Fibroblast of mammary gland (primary cell): ENCODE results near the gene GCNA.
A peak's percentile ranks its signal among the peaks of the same experiment; 100 is the strongest.
"Not testable (repeated sequence)": the region's sequence is repeated elsewhere in the genome, so short reads cannot be mapped to it uniquely, and the experiment has no call there.

ENCODE experiments used
- DNase-seq: peaks from one replicate; pipeline ENCODE4 v3.0.0-alpha.2; 2010; ENCODE audit warnings: low read depth
- H3K4me3 ChIP-seq: 2 replicates; pipeline ENCODE4 v1.5.1; 2011; ENCODE audit warnings: low read depth, mild to moderate bottlenecking, low read length, moderate library complexity; ENCODE audit not compliant: control insufficient read depth
- CTCF ChIP-seq: conservative IDR thresholded peaks from 2 replicates; pipeline ENCODE4 v1.5.1; 2011; ENCODE audit warnings: low read depth, low read length, inconsistent platforms; ENCODE audit not compliant: control insufficient read depth, insufficient read depth

GCNA gene

GRCh38 chrX:71636438-71637252 lies 58.4 kb downstream of the GCNA start:
- DNase-seq = no peak
- no peak for TF ChIP-seq CTCF
- no peak overlapping the region for H3K4me3 ChIP-seq

DNA sequence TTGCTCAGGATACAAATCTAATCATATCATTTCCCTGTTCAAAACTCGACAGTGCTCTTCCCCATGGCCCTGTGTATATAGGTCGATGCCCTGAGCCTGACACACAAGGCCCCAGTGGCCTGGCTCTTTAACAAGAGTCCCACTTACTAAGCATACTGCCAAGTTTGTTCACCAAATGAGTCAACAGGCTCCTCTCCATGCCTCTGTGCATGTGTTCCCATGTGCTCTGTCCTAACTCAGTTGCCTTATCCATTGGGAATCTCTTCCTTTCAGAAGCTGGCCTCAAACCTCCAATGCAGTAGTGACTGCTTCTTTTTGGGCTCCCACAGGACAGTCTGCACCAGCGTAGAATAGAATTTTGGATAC lies 59.0 kb downstream of the GCNA start:
- no peak for TF ChIP-seq CTCF
- peak; percentile 52 for DNase-seq
- H3K4me3 ChIP-seq = no peak overlapping the region

GRCh38 chrX:71637848-71638247 lies 59.6 kb downstream of the GCNA start:
- no peak for TF ChIP-seq CTCF
- peak; percentile 47 for DNase-seq
- no peak overlapping the region for H3K4me3 ChIP-seq

DNA sequence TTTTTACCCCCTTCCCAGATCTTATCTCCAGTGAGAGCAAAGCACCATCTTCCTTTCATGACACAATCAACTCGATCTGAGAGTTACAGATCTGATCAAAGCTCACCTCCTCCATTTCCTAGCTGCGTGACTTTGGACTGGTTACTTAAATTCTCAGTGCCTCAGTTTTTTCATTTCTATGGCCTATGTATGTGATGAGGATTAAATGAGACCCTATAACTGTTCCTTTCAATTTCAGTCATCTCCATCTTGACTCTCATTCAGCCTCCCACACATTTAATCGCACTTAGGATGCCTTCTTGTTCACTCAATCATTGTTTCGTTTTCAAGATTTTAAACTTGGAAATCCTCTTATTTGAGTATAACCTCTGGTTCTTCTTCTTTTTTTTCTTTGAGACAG lies 60.2 kb downstream of the GCNA start:
- no peak overlapping the region for H3K4me3 ChIP-seq
- no peak for TF ChIP-seq CTCF
- DNase-seq = no peak

GRCh38 chrX:71640002-71640401 lies 61.8 kb downstream of the GCNA start:
- DNase-seq = no peak
- H3K4me3 ChIP-seq = no peak overlapping the region
- TF ChIP-seq CTCF = no peak

DNA sequence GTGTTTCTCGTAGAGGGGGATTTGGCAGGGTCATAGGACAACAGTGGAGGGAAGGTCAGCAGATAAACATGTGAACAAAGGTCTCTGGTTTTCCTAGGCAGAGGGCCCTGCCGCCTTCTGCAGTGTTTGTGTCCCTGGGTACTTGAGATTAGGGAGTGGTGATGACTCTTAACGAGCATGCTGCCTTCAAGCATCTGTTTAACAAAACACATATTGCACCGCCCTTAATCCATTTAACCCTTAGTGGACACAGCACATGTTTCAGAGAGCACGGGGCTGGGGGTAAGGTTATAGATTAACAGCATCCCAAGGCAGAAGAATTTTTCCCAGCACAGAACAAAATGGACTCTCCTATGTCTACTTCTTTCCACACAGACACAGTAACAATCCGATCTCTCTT lies 66.2 kb downstream of the GCNA start:
- H3K4me3 ChIP-seq, DNase-seq: not testable (repeated sequence)

DNA sequence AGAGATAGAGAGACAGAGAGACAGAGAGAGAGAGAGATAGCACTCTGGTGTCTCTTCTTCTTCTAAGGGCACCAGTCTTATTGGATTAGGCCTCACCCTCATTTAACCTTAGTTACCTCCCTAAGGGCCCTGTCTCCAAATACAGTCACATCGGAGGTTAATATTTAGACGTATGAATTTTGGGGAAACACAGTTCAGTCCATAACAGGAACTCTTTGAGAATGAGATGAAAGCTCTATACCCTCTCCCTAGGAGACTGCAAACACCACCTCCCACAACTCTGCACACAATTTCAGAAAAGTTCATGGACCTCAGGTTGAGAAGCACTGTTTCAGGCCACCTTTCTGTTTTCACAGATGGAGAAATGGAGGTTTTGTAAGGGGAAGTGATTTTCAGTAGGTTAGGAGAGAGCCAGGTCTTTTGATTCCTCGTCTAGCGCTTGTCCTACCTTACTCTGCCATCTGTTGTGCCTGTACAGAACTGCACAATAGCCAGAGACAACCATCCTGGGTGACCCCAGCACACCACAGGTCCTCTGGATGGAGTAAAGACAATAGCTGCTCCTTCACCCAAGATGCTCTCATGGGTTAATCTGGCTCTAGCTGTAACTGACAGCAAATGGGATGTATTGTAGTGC lies 72.2 kb downstream of the GCNA start:
- H3K4me3 ChIP-seq = no peak overlapping the region
- no peak for DNase-seq
- TF ChIP-seq CTCF = no peak
